ENCODE measurements around the gene HSD3B2.

- TF ChIP-seq CTCF (IDR thresholded peaks at IDR 0.05; ENCODE audit: poor library complexity) (no peak), EZH2phosphoT487 (IDR thresholded peaks at IDR 0.05; ENCODE audit: low read depth, severe bottlenecking, unreplicated experiment) (no peak)
Observed at GRCh38 chr1:119366424-119366823, 48.5 kb upstream of the HSD3B2 start.

All from hepatocyte (in vitro differentiated cells).